Keratinocyte (primary cell): ENCODE results near the gene CYP4F8. TPM values are rescaled to one million over a fixed set of nuclear protein-coding genes. Genes with fewer than 3 reads are reported as not detected.

Experiments used
- DNase-seq: peaks from one replicate; pipeline ENCODE4 v3.0.0-alpha.2; 2011; ENCODE audit warnings: low read depth, missing footprints, low spot score
- FAIRE-seq: peaks from 2 replicates; lab custom pipeline; 2011; peaks lifted over from hg19 to GRCh38; lab: Jason Lieb, UNC
- H2AFZ ChIP-seq: 2 replicates; pipeline ENCODE4 v1.6.0; 2012; ENCODE audit warnings: low read length, control low read depth, inconsistent platforms; ENCODE audit not compliant: control insufficient read depth
- H3K27ac ChIP-seq: 2 replicates; pipeline ENCODE4 v1.5.1; 2011; ENCODE audit warnings: low read length; ENCODE audit not compliant: control insufficient read depth, insufficient read depth
- H3K27me3 ChIP-seq: 3 replicates; pipeline ENCODE4 v1.6.0; 2011; ENCODE audit warnings: low read length; ENCODE audit not compliant: control insufficient read depth, insufficient read depth; ENCODE audit errors: extremely low read depth
- H3K36me3 ChIP-seq, 2 experiments: 2 replicates in 1 of 2; 3 replicates in 1 of 2; pipeline ENCODE4 v1.5.1; 2011; ENCODE audit warnings: low read length in 2 of 2, mild to moderate bottlenecking in 1 of 2; ENCODE audit not compliant: control insufficient read depth in 2 of 2, insufficient read depth in 2 of 2; ENCODE audit errors: extremely low read depth in 1 of 2
- H3K4me1 ChIP-seq: 3 replicates; pipeline ENCODE4 v1.5.1; 2011; ENCODE audit warnings: low read length; ENCODE audit not compliant: control insufficient read depth, insufficient read depth; ENCODE audit errors: extremely low read depth
- H3K4me2 ChIP-seq: 3 replicates; pipeline ENCODE4 v1.6.0; 2011; ENCODE audit warnings: low read depth, low read length; ENCODE audit not compliant: control insufficient read depth, insufficient read depth; ENCODE audit errors: extremely low read depth
- H3K4me3 ChIP-seq, 3 experiments: fragments of 200-600 bp in 1 of 3; sonication (generic) in 1 of 3; 2 replicates in 2 of 3; 3 replicates in 1 of 3; pipeline ENCODE4 v1.5.1; 2011 to 2016; ENCODE audit warnings: low read length in 3 of 3, mild to moderate bottlenecking in 3 of 3, control low read depth in 2 of 3, inconsistent platforms in 1 of 3, low read depth in 1 of 3, mixed read lengths in 1 of 3, mixed run types in 1 of 3, moderate library complexity in 1 of 3; ENCODE audit not compliant: control insufficient read depth in 2 of 3, insufficient read depth in 2 of 3; ENCODE audit errors: extremely low read depth in 1 of 3
- H3K79me2 ChIP-seq: 2 replicates; pipeline ENCODE4 v1.6.0; 2012; ENCODE audit warnings: low read length; ENCODE audit not compliant: control insufficient read depth, insufficient read depth
- H3K9ac ChIP-seq: 3 replicates; pipeline ENCODE4 v1.6.0; 2011; ENCODE audit warnings: low read length; ENCODE audit not compliant: control insufficient read depth, insufficient read depth; ENCODE audit errors: extremely low read depth
- H3K9me1 ChIP-seq: 3 replicates; pipeline ENCODE4 v1.6.0; 2011; ENCODE audit warnings: low read length; ENCODE audit not compliant: control insufficient read depth, insufficient read depth; ENCODE audit errors: extremely low read depth
- H3K9me3 ChIP-seq: 2 replicates; pipeline ENCODE4 v1.5.1; 2012; ENCODE audit warnings: low read depth, low read length; ENCODE audit not compliant: control insufficient read depth
- H4K20me1 ChIP-seq: 3 replicates; pipeline ENCODE4 v1.6.0; 2011; ENCODE audit warnings: low read length; ENCODE audit not compliant: control insufficient read depth, insufficient read depth; ENCODE audit errors: extremely low read depth
- CTCF ChIP-seq, 3 experiments: IDR thresholded peaks in 1 of 3; conservative IDR thresholded peaks in 1 of 3; optimal IDR thresholded peaks in 1 of 3; 2 replicates in 2 of 3; 3 replicates in 1 of 3; pipeline versions ENCODE3 to v1.5.1; 2011; ENCODE audit warnings: low read length in 3 of 3, mild to moderate bottlenecking in 3 of 3, moderate library complexity in 2 of 3, control low read depth in 1 of 3, inconsistent platforms in 1 of 3; ENCODE audit not compliant: insufficient read depth in 2 of 3; ENCODE audit errors: extremely low read depth in 1 of 3
- EZH2 ChIP-seq: IDR thresholded peaks from one replicate; pipeline ENCODE4 v1.6.1; 2012; ENCODE audit warnings: inconsistent platforms, mild to moderate bottlenecking, low read length, moderate library complexity
- dilution Hi-C: fragments of 300-500 bp; cut with MboI; formaldehyde crosslinking; loops from one replicate; pipeline ENCODE4 v1.7.0; 2020; ENCODE audit warnings: low sequenced_read_pairs; ENCODE audit not compliant: extremely low pct_ligation_motif_present
- polyA plus RNA-seq, 5 experiments: library from polyadenylated mRNA; depleted of rRNA in 3 of 5; stranded (reverse) in 3 of 5; stranded (forward) in 1 of 5; unstranded in 1 of 5; fragments of >200 nt; gene quantifications; 1 replicate in 1 of 5; 2 replicates in 3 of 5; 3 replicates in 1 of 5; pipeline versions ENCODE4 v1.2.1 to v1.2.3, GENCODE V29; 2011 to 2012; ENCODE audit warnings: missing spikeins in 2 of 5, low read depth in 1 of 5, low replicate concordance in 1 of 5

Gene CYP4F8
- polyA plus RNA-seq, 1 donor (not counting 4 experiments of a cell fraction or from before 2014, with no cell fraction given): not detected

- H3K4me1 ChIP-seq: no peaks in the 10 kb centered on the region
- no peaks in the 10 kb centered on the region for H3K79me2 ChIP-seq
- H3K4me3 ChIP-seq: no peak overlapping the region
- dilution Hi-C loops: no loop called here
- DNase-seq: no peak
- TF ChIP-seq EZH2 (no peak), CTCF (optimal IDR thresholded peaks at IDR 0.05 in 1 of 3, IDR thresholded peaks at IDR 0.05 in 1 of 3, conservative IDR thresholded peaks at IDR 0.05 in 1 of 3; ENCODE audit: extremely low read depth in 1 of 3, insufficient read depth in 2 of 3, low read length in 3 of 3) (no peak)
- no peak for FAIRE-seq
- no peak overlapping the region for H3K4me2 ChIP-seq
- H4K20me1 ChIP-seq: no peaks in the 10 kb centered on the region
- H3K9me1 ChIP-seq: no peaks in the 10 kb centered on the region
- no peaks in the 10 kb centered on the region for H3K27me3 ChIP-seq
- no peak overlapping the region for H3K27ac ChIP-seq
- H2AFZ ChIP-seq: no peak overlapping the region
- no peak overlapping the region for H3K9ac ChIP-seq
- no peaks in the 10 kb centered on the region for H3K36me3 ChIP-seq
- no peaks in the 10 kb centered on the region for H3K9me3 ChIP-seq
These were observed 1.2 kb downstream of the CYP4F8 start for GRCh38 chr19:15616183-15616582.

- Histone ChIP-seq H3K27me3 (no peaks in the 10 kb centered on the region), H3K9ac (no peak overlapping the region), H3K27ac (no peak overlapping the region), H3K9me3 (no peaks in the 10 kb centered on the region), H3K79me2 (no peaks in the 10 kb centered on the region), H4K20me1 (no peaks in the 10 kb centered on the region), H3K4me3 (no peak overlapping the region), H3K4me2 (no peak overlapping the region), H3K4me1 (no peaks in the 10 kb centered on the region), H3K9me1 (no peaks in the 10 kb centered on the region), H3K36me3 (no peaks in the 10 kb centered on the region), H2AFZ (no peak overlapping the region)
- no peak for DNase-seq
- dilution Hi-C loops: no loop called here
- no peak for FAIRE-seq
- no peak for TF ChIP-seq EZH2
- TF ChIP-seq CTCF (optimal IDR thresholded peaks at IDR 0.05 in 1 of 3, IDR thresholded peaks at IDR 0.05 in 1 of 3, conservative IDR thresholded peaks at IDR 0.05 in 1 of 3; ENCODE audit: extremely low read depth in 1 of 3, insufficient read depth in 2 of 3, low read length in 3 of 3): no peak
These were observed 1.7 kb downstream of the CYP4F8 start for GRCh38 chr19:15616627-15617270.
